PC-9 (cell line): Measurements from ENCODE around the gene ZNF341.

Experiments used
- CTCF ChIP-seq: fragments of 200-600 bp; sonication (generic); conservative IDR thresholded peaks from 2 replicates; pipeline ENCODE4 v1.6.1; 2017; ENCODE audit warnings: mixed run types, antibody characterized with exemption, mild to moderate bottlenecking, moderate library complexity
- EZH2 ChIP-seq: fragments of 200-600 bp; sonication (generic); IDR thresholded peaks from 2 replicates; pipeline ENCODE4 v1.8.0; 2017; ENCODE audit warnings: antibody characterized with exemption, low read depth

DNA sequence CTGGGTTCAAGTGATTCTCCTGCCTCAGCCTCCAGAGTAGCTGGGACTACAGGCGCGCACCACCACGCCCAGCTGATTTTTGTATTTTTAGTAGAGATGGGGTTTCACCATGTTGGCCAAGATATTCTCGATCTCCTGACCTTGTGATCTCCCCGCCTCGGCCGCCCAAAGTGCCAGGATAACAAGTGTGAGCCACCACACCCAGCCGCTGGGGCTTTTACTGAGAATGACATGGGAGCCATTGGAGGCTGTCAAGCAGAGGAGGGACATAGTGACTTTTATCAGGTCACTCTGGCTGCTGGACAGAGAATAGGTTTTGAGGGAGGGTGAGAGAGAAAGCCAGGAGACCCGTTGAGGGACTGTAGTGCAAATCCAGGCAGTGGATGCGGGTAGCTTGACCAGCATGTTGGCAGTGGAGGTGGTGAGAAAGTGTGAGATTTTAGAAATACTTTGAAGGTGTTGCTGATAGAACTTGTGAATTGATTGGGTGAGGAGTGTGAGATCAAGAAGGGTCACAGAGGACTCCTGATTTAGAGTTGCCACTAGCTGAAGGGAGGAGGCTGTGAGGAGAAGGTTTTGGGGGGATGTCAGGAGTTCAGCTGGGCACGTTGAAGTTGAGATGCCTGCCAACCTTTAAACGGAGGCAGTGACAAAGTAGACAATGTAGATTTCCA lies 14.7 kb downstream of the ZNF341 start:
- TF ChIP-seq CTCF (no peak), EZH2 (no peak)
